CD14-positive monocyte (primary cell): Measurements from ENCODE around the gene BCAS2. TPM values are rescaled to one million over a fixed set of nuclear protein-coding genes. Genes with fewer than 3 reads are reported as not detected.

Experiments
- DNase-seq, 3 donors: peaks; one replicate each; pipeline ENCODE4 v3.0.0-alpha.2; 2011 to 2022
- H2AFZ ChIP-seq: 2 replicates; pipeline ENCODE4 v1.6.0; 2012; ENCODE audit warnings: mild to moderate bottlenecking, low read depth, low read length, inconsistent platforms; ENCODE audit not compliant: insufficient read depth, poor library complexity, severe bottlenecking
- H3K27ac ChIP-seq, 2 donors: 1 replicate in 1 of 2; 2 replicates in 1 of 2; pipeline ENCODE4 v1.5.1; 2012 to 2013; ENCODE audit warnings: low read length in 2 of 2, control low read depth in 1 of 2, inconsistent platforms in 1 of 2, low read depth in 1 of 2, mild to moderate bottlenecking in 1 of 2
- H3K27me3 ChIP-seq, 2 donors: one replicate each; pipeline versions ENCODE4 v1.6.0 to v1.6.1; 2011 to 2013; ENCODE audit warnings: low read length in 2 of 2; ENCODE audit not compliant: control insufficient read depth in 2 of 2, insufficient read depth in 2 of 2
- H3K36me3 ChIP-seq, 2 donors: replicated peaks in 1 of 2; 1 replicate in 1 of 2; 2 replicates in 1 of 2; pipeline versions ENCODE4 v1.5.1 to v1.6.1; 2012 to 2013; ENCODE audit warnings: low read length in 2 of 2, control low read depth in 1 of 2, inconsistent platforms in 1 of 2, mild to moderate bottlenecking in 1 of 2; ENCODE audit not compliant: insufficient read depth in 2 of 2, control insufficient read depth in 1 of 2
- H3K4me1 ChIP-seq, 2 donors: 1 replicate in 1 of 2; 2 replicates in 1 of 2; pipeline versions ENCODE4 v1.5.1 to v1.6.1; 2012 to 2013; ENCODE audit warnings: low read length in 2 of 2, control low read depth in 1 of 2, inconsistent platforms in 1 of 2, mild to moderate bottlenecking in 1 of 2, moderate library complexity in 1 of 2; ENCODE audit not compliant: insufficient read depth in 2 of 2, control insufficient read depth in 1 of 2
- H3K4me2 ChIP-seq: replicated peaks from 2 replicates; pipeline ENCODE3; 2012; ENCODE audit warnings: low read length, moderate library complexity, mild to moderate bottlenecking; ENCODE audit not compliant: poor library complexity, severe bottlenecking; ENCODE audit errors: extremely low read depth
- H3K4me3 ChIP-seq, 3 experiments: fragments of 200-600 bp in 1 of 3; sonication (generic) in 1 of 3; replicated peaks in 1 of 3; 1 replicate in 2 of 3; 2 replicates in 1 of 3; pipeline ENCODE4 v1.5.1; 2011 to 2013; ENCODE audit warnings: low read length in 3 of 3, mild to moderate bottlenecking in 3 of 3, control low read depth in 2 of 3, low read depth in 2 of 3, inconsistent platforms in 1 of 3, moderate library complexity in 1 of 3
- H3K79me2 ChIP-seq: 2 replicates; pipeline ENCODE4 v1.6.0; 2012; ENCODE audit warnings: mild to moderate bottlenecking, control low read depth, inconsistent platforms, low read length, moderate library complexity; ENCODE audit not compliant: insufficient read depth
- H3K9ac ChIP-seq: 2 replicates; pipeline ENCODE4 v1.6.0; 2017; ENCODE audit warnings: low read length, mild to moderate bottlenecking; ENCODE audit not compliant: insufficient read depth, poor library complexity, severe bottlenecking
- H3K9me3 ChIP-seq, 2 donors: replicated peaks in 1 of 2; 1 replicate in 1 of 2; 2 replicates in 1 of 2; pipeline versions ENCODE4 v1.5.1 to v1.6.1; 2012 to 2013; ENCODE audit warnings: low read length in 2 of 2, control low read depth in 1 of 2; ENCODE audit not compliant: control insufficient read depth in 1 of 2, insufficient read depth in 1 of 2
- H4K20me1 ChIP-seq: 2 replicates; pipeline ENCODE4 v1.6.0; 2012; ENCODE audit warnings: mild to moderate bottlenecking, low read length, control low read depth, moderate library complexity; ENCODE audit not compliant: insufficient read depth
- H3K27ac Mint-ChIP-seq, 7 donors: one replicate each; pipeline ENCODE4 v1.8.0; 2020; ENCODE audit warnings: mild to moderate bottlenecking in 7 of 7, mixed read lengths in 7 of 7, moderate library complexity in 6 of 7, inconsistent platforms in 2 of 7
- H3K27me3 Mint-ChIP-seq, 3 donors: one replicate each; pipeline ENCODE4 v1.8.0; 2021 to 2022; ENCODE audit warnings: low read depth in 3 of 3, mild to moderate bottlenecking in 3 of 3, mixed read lengths in 3 of 3, moderate library complexity in 3 of 3, inconsistent platforms in 1 of 3
- H3K36me3 Mint-ChIP-seq, 2 donors: one replicate each; pipeline ENCODE4 v1.8.0; 2020; ENCODE audit warnings: mixed read lengths in 2 of 2, inconsistent platforms in 1 of 2, mild to moderate bottlenecking in 1 of 2
- H3K4me1 Mint-ChIP-seq: one replicate; pipeline ENCODE4 v1.8.0; 2020; ENCODE audit warnings: mild to moderate bottlenecking, mixed read lengths
- H3K4me3 Mint-ChIP-seq, 2 donors: one replicate each; pipeline ENCODE4 v1.8.0; 2020; ENCODE audit warnings: mild to moderate bottlenecking in 2 of 2, mixed read lengths in 2 of 2, moderate library complexity in 1 of 2
- H3K9me3 Mint-ChIP-seq, 7 donors: one replicate each; pipeline ENCODE4 v1.8.0; 2020 to 2022; ENCODE audit warnings: mixed read lengths in 7 of 7, mild to moderate bottlenecking in 6 of 7, moderate library complexity in 6 of 7, inconsistent platforms in 2 of 7
- WGBS: methylation state at CpG from one replicate; pipeline ENCODE4 v1.1.5; 2013; ENCODE audit warnings: missing lambda C conversion rate; ENCODE audit not compliant: insufficient coverage; 5-methylcytosine and 5-hydroxymethylcytosine counted together
- intact Hi-C, 2 donors: fragments of 100-400 bp; cut with micrococcal nuclease; formaldehyde crosslinking; loops; one replicate each; pipeline versions ENCODE4 v1.15.0 to v1.15.1; 2023
- polyA plus RNA-seq, 3 donors: library from polyadenylated mRNA; depleted of rRNA in 1 of 3; unstranded in 2 of 3; stranded (reverse) in 1 of 3; fragments of 300-500 nt in 2 of 3; fragments of >200 nt in 1 of 3; fragmentation: Illumina TruSeq in 2 of 3; gene quantifications; 1 replicate in 2 of 3; 2 replicates in 1 of 3; pipeline ENCODE4 v1.2.3, GENCODE V29; 2012 to 2021
- TF ChIP-seq, protein P1 (sequence below): fragments of 200-600 bp; IDR thresholded peaks from one replicate; pipeline ENCODE4 v1.8.0; 2022; ENCODE audit warnings: antibody characterized with exemption, mild to moderate bottlenecking

The BCAS2 gene
- polyA plus RNA-seq, 3 donors, result 22.1 to 55.7 (median 47.6) TPM

DNA sequence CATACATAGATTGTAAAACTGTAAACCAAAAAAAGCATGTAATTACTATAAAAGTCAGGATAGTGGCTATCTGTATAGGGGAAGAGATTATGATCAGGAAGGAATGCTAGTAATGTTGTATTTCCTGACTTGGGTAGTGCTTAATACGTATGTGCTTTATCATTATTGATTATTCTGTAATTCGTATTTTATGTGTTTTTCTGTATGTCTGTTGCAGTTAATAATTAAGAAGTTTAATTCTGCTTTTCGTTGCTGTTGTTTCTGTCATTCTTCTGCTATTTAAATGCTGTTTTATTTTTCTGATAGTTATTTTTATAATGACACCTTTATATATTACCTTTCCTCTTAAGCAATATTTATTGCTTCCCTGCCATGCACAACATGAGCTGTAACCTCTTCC is 41.1 kb downstream of the BCAS2 start:
- no peak overlapping the region for H3K4me3 ChIP-seq
- TF ChIP-seq, protein P1, sequence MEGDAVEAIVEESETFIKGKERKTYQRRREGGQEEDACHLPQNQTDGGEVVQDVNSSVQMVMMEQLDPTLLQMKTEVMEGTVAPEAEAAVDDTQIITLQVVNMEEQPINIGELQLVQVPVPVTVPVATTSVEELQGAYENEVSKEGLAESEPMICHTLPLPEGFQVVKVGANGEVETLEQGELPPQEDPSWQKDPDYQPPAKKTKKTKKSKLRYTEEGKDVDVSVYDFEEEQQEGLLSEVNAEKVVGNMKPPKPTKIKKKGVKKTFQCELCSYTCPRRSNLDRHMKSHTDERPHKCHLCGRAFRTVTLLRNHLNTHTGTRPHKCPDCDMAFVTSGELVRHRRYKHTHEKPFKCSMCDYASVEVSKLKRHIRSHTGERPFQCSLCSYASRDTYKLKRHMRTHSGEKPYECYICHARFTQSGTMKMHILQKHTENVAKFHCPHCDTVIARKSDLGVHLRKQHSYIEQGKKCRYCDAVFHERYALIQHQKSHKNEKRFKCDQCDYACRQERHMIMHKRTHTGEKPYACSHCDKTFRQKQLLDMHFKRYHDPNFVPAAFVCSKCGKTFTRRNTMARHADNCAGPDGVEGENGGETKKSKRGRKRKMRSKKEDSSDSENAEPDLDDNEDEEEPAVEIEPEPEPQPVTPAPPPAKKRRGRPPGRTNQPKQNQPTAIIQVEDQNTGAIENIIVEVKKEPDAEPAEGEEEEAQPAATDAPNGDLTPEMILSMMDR, result no peak
- Mint-ChIP-seq H3K36me3 (no peaks in the 10 kb centered on the region), H3K27ac (no peak overlapping the region), H3K4me1 (no peaks in the 10 kb centered on the region), H3K9me3 (peaks cover 0 to 2% (median 0%) of the 10 kb centered on the region in 7 donors), H3K27me3 (peaks cover 3 to 10% (median 7%) of the 10 kb centered on the region in 3 donors), H3K4me3 (no peak overlapping the region)
- no peaks in the 10 kb centered on the region for H3K36me3 ChIP-seq
- H3K27ac ChIP-seq, result no peak overlapping the region
- no CpG with 5 or more reads among the region's 3 CpGs for WGBS
- H3K9me3 ChIP-seq, result no peaks in the 10 kb centered on the region
- H4K20me1 ChIP-seq, result no peaks in the 10 kb centered on the region
- H2AFZ ChIP-seq, result no peak overlapping the region
- H3K4me2 ChIP-seq, result no peak overlapping the region
- H3K27me3 ChIP-seq, result no peaks in the 10 kb centered on the region
- intact Hi-C loops, result loop anchor here in 1 of 2 donors (10.0 kb wide), 1 partner anchor 55 kb away; no protein-coding TSS in a partner anchor
- H3K79me2 ChIP-seq, result no peaks in the 10 kb centered on the region
- no peak for DNase-seq
- H3K9ac ChIP-seq, result no peak overlapping the region
- H3K4me1 ChIP-seq, result no peaks in the 10 kb centered on the region

DNA sequence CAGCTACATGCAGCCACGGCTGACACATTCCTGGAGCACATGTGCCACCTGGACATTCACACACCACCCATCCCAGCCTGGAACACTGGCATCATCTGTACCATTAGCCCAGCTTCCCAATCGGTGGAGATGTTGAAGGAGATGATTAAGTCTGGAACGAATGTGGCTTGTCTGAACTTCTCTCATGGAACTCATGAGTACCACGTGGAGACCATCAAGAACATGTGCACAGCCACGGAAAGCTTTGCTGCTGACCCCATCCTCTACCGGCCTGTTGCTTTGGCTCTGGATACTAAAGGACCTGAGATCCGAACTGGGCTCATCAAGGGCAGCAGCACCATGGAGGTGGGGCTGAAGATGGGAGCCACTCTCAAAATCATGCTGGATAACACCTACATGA is 45.4 kb downstream of the BCAS2 start:
- no peaks in the 10 kb centered on the region for H3K4me1 ChIP-seq
- no peak overlapping the region for H3K27ac ChIP-seq
- H3K4me2 ChIP-seq, result no peak overlapping the region
- intact Hi-C loops, result no loop called here
- H3K27me3 ChIP-seq, result no peaks in the 10 kb centered on the region
- H2AFZ ChIP-seq, result no peak overlapping the region
- H3K79me2 ChIP-seq, result no peaks in the 10 kb centered on the region
- H3K9me3 ChIP-seq, result no peaks in the 10 kb centered on the region
- no peak for DNase-seq
- no peak overlapping the region for H3K9ac ChIP-seq
- Mint-ChIP-seq H3K36me3 (no peaks in the 10 kb centered on the region), H3K27ac (no peak overlapping the region), H3K27me3 (peaks cover 0 to 3% (median 2%) of the 10 kb centered on the region in 3 donors), H3K4me1 (no peaks in the 10 kb centered on the region), H3K9me3 (peaks cover 0 to 3% (median 0%) of the 10 kb centered on the region in 7 donors), H3K4me3 (no peak overlapping the region)
- TF ChIP-seq, protein P1, result no peak
- H4K20me1 ChIP-seq, result no peaks in the 10 kb centered on the region
- no peaks in the 10 kb centered on the region for H3K36me3 ChIP-seq
- WGBS, result 100% methylated on average over 2 of the region's 7 CpGs
- no peak overlapping the region for H3K4me3 ChIP-seq
